HUES6 (cell line): Measurements from ENCODE around the gene ATF2.

Experiments used
- H3K27ac ChIP-seq: 2 replicates; pipeline ENCODE4 v1.7.0; 2013; ENCODE audit warnings: low read depth, mild to moderate bottlenecking, low read length, inconsistent platforms
- H3K27me3 ChIP-seq: 2 replicates; pipeline ENCODE4 v1.6.1; 2013; ENCODE audit warnings: low read length; ENCODE audit not compliant: control insufficient read depth, insufficient read depth
- H3K36me3 ChIP-seq: 2 replicates; pipeline ENCODE4 v1.6.1; 2013; ENCODE audit warnings: low read length; ENCODE audit not compliant: control insufficient read depth, insufficient read depth
- H3K4me1 ChIP-seq: 2 replicates; pipeline ENCODE4 v1.6.1; 2013; ENCODE audit warnings: low read length; ENCODE audit not compliant: control insufficient read depth, insufficient read depth
- H3K4me3 ChIP-seq: 2 replicates; pipeline ENCODE4 v1.5.1; 2013; ENCODE audit warnings: low read depth, low read length
- H3K9ac ChIP-seq: one replicate; pipeline ENCODE4 v1.6.1; 2013; ENCODE audit warnings: mild to moderate bottlenecking, low read length
- H3K9me3 ChIP-seq: 2 replicates; pipeline ENCODE4 v1.6.1; 2013; ENCODE audit warnings: low read depth, low read length; ENCODE audit not compliant: control insufficient read depth, insufficient read depth

ATF2 gene, protein sequence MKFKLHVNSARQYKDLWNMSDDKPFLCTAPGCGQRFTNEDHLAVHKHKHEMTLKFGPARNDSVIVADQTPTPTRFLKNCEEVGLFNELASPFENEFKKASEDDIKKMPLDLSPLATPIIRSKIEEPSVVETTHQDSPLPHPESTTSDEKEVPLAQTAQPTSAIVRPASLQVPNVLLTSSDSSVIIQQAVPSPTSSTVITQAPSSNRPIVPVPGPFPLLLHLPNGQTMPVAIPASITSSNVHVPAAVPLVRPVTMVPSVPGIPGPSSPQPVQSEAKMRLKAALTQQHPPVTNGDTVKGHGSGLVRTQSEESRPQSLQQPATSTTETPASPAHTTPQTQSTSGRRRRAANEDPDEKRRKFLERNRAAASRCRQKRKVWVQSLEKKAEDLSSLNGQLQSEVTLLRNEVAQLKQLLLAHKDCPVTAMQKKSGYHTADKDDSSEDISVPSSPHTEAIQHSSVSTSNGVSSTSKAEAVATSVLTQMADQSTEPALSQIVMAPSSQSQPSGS

DNA sequence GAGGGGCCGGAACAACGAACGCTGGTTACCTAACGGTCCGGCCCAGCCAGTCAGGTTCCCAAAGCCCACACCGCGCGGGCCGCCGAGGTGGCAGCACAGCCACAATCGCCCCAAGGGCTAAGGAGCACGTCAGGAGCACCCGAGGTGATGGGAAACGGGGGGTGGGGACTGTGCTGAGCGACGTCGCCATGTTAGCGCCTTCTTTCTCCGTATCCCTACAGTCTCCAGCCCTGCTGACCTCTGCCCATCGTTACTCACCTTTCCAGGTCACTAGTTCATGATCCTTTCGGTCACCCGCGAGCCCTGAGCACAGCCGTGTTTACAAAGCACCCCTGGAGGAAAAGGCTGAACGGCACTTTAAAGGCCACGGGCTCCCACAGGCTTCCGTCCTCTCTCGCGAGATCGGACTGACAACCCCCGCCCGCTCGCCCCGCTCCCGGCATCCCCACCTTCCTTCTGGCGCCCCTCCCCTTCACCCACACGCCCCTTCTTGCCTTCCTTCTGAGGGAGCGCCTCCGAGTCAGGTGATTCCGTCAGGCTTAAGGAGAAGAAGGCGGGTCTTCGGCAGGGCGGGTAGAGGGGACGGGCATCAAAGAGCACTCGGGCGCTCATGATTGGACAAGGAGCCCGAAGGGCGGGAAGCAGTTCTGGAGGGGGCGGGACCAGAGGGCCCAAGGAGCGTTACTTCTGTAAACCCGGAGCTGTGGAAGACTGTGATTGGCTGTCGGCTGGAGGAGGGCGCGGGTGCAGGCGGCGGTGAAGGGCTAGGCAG, at the start of gene ATF2:
Gene ATF2 (minus strand): TSS at position 412 of the 772 bp plus-strand sequence. CDS start 31,760 bp downstream, outside the sequence.
- Histone ChIP-seq H3K9ac (peak within 1 kb of the TSS; percentile 97), H3K9me3 (no peaks in the 10 kb centered on the region; the same call in 1 of the 2 replicates)

DNA sequence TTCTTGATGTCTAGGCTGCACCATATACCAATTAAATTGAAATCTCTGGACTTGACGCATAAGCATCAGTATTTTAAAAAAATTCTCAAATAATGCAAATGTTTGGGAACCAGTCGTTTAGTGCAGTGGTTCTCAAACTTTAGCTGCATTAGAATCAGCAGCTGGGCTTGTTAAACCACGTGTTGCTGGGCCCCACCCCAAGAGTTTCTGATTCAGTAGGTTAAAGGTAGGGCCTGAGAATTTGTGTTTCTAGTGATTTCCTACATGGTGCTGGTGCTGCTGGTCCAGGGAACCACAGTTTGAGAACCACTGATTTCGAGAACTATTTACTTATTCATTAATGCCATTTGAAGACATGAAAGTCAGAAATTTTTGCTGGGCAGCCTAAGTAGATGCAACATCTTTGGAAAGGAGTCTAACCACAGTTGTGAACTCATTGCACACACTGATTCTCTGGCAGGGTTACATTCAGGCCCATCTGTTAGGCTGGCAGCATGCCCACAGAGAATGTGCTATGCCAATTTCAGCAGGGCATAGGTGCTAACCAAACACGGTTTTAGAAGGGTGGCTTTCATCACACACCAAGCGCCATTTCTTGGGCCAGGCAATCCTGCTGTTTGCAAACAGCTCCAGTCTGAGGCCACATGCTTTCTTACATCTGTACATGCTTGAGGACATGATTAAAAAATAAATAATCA, 39.9 kb upstream of the ATF2 start:
- no peak overlapping the region for H3K9ac ChIP-seq
- H3K36me3 ChIP-seq: no peaks in the 10 kb centered on the region
- H3K27ac ChIP-seq: no peak overlapping the region
- H3K4me1 ChIP-seq: no peaks in the 10 kb centered on the region
- H3K4me3 ChIP-seq: no peak overlapping the region
- no peaks in the 10 kb centered on the region for H3K27me3 ChIP-seq
- H3K9me3 ChIP-seq: no peaks in the 10 kb centered on the region

More for the DNA sequence above, at the start of gene ATF2:
- Histone ChIP-seq H3K4me3 (peak within 1 kb of the TSS; percentile 100), H3K36me3 (peaks cover 3% of the 10 kb centered on the region), H3K4me1 (peaks cover 4% of the 10 kb centered on the region), H3K27ac (peak within 1 kb of the TSS; percentile 89), H3K27me3 (no peaks in the 10 kb centered on the region)

DNA sequence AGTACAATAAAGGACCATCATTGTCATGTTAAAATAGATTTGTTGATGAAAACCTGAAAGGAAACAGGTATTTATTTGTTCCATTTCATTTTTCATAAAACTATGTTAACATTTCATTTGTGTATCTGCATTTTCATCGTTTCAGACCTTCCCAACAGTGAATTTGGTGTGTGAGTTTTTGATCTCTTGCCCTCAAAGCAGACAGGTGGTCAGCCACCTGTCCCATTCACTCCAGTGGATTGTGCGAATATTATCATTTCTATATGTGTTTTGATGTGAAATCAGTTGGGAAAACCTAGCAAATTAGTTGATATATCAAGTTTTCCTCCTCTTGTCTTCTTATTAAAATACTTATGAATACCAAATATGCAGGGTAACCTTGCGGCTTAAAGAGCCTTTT, 38.9 kb upstream of the ATF2 start:
- no peaks in the 10 kb centered on the region for H3K4me1 ChIP-seq
- H3K4me3 ChIP-seq: no peak overlapping the region
- no peaks in the 10 kb centered on the region for H3K36me3 ChIP-seq
- no peak overlapping the region for H3K27ac ChIP-seq
- no peaks in the 10 kb centered on the region for H3K27me3 ChIP-seq
- no peaks in the 10 kb centered on the region for H3K9me3 ChIP-seq
- H3K9ac ChIP-seq: no peak overlapping the region

DNA sequence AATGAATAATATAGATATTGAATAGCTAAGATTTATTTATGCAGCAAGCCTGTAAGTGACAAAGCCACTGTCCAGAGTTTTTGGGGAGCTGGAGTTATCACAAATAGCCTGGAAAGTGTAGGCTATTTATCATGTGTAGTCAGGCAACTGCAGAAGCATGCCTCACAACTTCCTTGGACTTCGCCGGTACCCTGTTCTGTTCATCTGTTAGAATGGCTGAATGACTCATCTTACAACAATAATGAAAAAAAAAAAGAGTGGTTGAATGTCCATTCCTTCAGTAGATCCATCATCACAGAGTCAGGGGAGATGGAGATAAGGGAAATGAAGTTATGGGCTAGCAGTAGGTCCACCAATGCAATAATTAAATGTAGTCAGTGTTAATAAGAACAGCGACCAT, 37.5 kb upstream of the ATF2 start:
- Histone ChIP-seq H3K4me3 (no peak overlapping the region), H3K27me3 (no peaks in the 10 kb centered on the region)

DNA sequence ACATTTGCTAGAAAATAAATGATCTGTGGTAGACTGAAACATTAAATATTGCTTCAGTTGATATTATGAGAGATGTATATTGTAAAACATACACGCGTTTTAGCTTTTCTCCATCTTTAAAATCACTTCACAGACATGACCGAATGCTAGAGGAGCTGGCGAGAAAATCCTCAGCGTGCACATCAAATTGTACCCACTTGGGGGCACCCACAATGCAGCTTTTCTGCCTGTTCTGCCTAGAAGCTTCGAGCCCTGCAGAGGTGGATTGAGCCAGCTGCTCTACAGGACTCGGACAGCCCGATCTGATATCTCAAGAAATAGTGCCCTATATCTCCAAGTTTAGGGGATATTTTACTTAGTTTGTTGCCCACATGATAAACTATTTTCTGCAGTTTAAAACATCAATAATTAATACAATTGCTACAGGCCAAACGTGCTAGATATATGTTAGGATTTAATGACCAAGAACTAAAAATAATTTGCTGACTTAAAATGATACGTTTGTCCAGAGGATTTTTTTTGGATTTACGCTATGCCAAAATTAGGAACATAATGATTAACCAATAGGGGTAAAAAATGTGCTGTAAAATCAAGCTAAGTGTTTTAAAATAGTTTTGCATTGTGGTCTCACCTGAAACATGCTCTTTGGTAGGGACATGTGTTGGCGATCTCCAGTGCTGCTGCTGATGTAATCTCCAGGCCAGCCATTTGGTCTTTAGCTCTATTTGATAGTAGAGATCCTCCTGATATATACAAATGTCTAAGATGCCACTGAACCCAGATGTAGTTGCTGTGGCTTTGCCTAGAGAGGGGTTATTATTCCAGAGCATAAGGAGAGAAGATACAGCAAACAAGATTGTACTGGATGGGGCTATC, 35.9 kb upstream of the ATF2 start:
- Histone ChIP-seq H3K4me3 (no peak overlapping the region), H3K4me1 (no peaks in the 10 kb centered on the region), H3K27me3 (no peaks in the 10 kb centered on the region)

More for the DNA sequence above, 37.5 kb upstream of the ATF2 start:
- H3K9me3 ChIP-seq: no peaks in the 10 kb centered on the region
- no peak overlapping the region for H3K9ac ChIP-seq
- H3K4me1 ChIP-seq: no peaks in the 10 kb centered on the region
- no peaks in the 10 kb centered on the region for H3K36me3 ChIP-seq
- no peak overlapping the region for H3K27ac ChIP-seq

DNA sequence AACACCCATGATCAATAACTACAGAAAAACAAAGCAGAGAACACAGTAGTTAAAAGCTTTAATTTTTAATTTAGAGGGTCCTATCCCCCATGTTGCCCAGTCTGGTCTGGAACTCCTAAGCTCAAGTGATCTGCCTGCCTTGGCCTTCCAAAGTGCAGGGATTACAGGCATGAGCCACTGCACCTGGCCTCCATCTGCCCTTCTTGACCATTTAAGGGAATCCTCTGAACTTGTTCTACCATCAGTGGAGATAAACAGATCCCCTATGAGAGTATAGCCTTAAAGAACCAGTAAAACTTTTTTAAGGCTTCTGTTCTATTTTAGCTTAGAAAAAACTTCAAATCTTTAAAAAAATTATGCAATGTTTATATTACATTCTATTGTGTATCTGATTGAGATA, 27.0 kb upstream of the ATF2 start:
- no peak overlapping the region for H3K4me3 ChIP-seq

More for the DNA sequence above, 35.9 kb upstream of the ATF2 start:
- no peaks in the 10 kb centered on the region for H3K9me3 ChIP-seq
- no peak overlapping the region for H3K9ac ChIP-seq
- no peak overlapping the region for H3K27ac ChIP-seq
- H3K36me3 ChIP-seq: no peaks in the 10 kb centered on the region

DNA sequence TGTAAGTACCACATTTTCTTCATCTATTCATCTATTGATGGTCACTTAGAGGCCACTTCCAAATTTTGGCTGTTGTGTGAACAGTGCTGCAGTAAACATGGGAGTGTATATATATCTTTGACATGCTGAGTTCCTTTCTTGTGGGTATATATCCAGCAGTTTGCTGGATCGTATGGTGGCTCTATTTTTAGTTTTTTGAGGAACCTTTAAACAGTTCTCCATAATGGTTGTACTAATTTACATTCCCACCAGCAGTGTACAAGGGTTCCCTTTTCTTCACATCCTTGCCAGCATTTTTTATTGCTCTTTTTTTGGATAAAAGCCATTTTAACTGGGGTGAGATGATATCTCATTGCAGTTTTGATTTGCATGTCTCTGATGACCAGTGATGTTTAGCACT, 20.8 kb upstream of the ATF2 start:
- Histone ChIP-seq H3K27ac (no peak overlapping the region), H3K9me3 (no peaks in the 10 kb centered on the region), H3K36me3 (no peaks in the 10 kb centered on the region), H3K9ac (no peak overlapping the region), H3K4me3 (no peak overlapping the region), H3K4me1 (no peaks in the 10 kb centered on the region), H3K27me3 (no peaks in the 10 kb centered on the region)

More for the DNA sequence above, 27.0 kb upstream of the ATF2 start:
- Histone ChIP-seq H3K4me1 (no peaks in the 10 kb centered on the region), H3K27me3 (no peaks in the 10 kb centered on the region), H3K9me3 (0 out of 2 replicates have a peak, but pooled peaks cover 3% of the 10 kb centered on the region), H3K9ac (no peak overlapping the region), H3K36me3 (no peaks in the 10 kb centered on the region), H3K27ac (no peak overlapping the region)

DNA sequence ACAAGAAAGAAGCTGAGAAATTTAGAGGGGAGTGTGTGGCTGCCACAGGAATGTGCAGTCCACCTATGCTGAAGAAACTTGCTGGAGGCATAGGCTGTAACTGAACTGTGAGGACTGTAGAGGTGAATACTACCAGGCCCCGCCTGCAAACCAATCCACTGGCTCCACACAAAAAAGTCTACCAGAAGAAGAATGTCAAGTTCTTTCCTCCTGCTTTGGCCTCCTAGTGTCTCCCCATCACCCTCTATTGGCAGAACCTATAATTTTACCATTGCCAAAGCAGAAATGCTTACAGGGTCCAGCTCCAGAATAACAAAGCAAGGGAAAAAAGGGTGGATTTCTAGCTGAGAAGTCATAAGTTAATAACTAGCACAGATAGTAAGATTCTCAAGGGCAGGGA, 19.4 kb upstream of the ATF2 start:
- H3K9me3 ChIP-seq: no peaks in the 10 kb centered on the region
- H3K27ac ChIP-seq: no peak overlapping the region
- H3K27me3 ChIP-seq: no peaks in the 10 kb centered on the region
- no peaks in the 10 kb centered on the region for H3K36me3 ChIP-seq
- no peak overlapping the region for H3K4me3 ChIP-seq
- H3K9ac ChIP-seq: no peak overlapping the region
- no peaks in the 10 kb centered on the region for H3K4me1 ChIP-seq

DNA sequence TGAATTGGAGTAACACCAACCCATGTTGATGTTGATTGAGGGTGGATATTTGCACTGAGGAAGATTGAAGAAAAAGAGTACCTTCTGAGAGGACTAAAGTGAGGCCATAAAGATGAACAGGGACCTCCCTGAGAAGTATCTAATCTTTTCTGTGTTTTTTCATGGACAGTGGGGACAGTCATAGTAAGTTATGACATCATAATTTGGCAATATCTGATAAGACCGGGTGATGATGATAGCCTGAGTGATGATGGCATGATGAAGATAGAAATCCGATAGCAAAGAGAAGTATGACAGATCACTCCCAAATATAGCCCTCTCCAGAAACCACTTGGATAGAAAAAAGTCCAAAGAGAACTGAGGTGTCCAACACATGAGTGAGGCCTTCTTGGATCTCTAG, 15.7 kb upstream of the ATF2 start:
- H3K9me3 ChIP-seq: no peaks in the 10 kb centered on the region
- no peak overlapping the region for H3K4me3 ChIP-seq
- H3K27ac ChIP-seq: no peak overlapping the region
- 0 out of 2 replicates have a peak, but pooled peaks cover 5% of the 10 kb centered on the region for H3K4me1 ChIP-seq
- no peaks in the 10 kb centered on the region for H3K27me3 ChIP-seq
- peaks cover 14% of the 10 kb centered on the region for H3K36me3 ChIP-seq
- no peak overlapping the region for H3K9ac ChIP-seq

DNA sequence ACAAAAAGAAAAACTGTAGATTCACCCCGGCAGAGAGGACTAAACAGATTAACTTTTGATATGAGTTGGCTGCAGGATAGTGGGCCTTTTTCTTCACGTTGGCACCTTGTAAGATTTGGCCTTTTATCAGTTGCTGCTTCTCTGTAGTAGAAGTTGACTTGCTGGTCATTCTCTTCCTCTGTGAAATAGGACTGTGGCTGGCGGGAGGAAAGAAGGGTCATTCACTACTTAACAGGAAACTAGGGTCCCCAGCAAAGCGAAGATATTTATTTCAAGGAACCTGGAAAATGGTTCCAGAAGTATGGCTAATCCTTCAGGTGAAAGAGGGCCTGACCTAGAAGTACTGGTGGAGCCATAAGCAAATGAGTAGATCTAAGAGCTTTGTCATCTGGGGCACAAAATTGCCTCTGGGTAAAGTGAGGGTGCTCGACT, 13.9 kb upstream of the ATF2 start:
- peak overlapping the region; percentile 73 for H3K4me3 ChIP-seq
- peak overlapping the region; percentile 59 for H3K9ac ChIP-seq
- peak overlapping the region; percentile 55 for H3K27ac ChIP-seq
- H3K27me3 ChIP-seq: no peaks in the 10 kb centered on the region
- 0 out of 2 replicates have a peak, but pooled peaks cover 5% of the 10 kb centered on the region for H3K4me1 ChIP-seq
- H3K36me3 ChIP-seq: peaks cover 31% of the 10 kb centered on the region
- no peaks in the 10 kb centered on the region for H3K9me3 ChIP-seq
